SH-SY5Y (cell line): ENCODE results near the gene FOXC2.

Source experiments
- GATA2 ChIP-seq: IDR thresholded peaks from 2 replicates; pipeline ENCODE4 v1.6.1; 2011; ENCODE audit warnings: mild to moderate bottlenecking, low read depth, low read length
- GATA3 ChIP-seq: IDR thresholded peaks from 2 replicates; pipeline ENCODE4 v1.6.1; 2011; ENCODE audit warnings: low read depth, mild to moderate bottlenecking, low read length, moderate library complexity

DNA sequence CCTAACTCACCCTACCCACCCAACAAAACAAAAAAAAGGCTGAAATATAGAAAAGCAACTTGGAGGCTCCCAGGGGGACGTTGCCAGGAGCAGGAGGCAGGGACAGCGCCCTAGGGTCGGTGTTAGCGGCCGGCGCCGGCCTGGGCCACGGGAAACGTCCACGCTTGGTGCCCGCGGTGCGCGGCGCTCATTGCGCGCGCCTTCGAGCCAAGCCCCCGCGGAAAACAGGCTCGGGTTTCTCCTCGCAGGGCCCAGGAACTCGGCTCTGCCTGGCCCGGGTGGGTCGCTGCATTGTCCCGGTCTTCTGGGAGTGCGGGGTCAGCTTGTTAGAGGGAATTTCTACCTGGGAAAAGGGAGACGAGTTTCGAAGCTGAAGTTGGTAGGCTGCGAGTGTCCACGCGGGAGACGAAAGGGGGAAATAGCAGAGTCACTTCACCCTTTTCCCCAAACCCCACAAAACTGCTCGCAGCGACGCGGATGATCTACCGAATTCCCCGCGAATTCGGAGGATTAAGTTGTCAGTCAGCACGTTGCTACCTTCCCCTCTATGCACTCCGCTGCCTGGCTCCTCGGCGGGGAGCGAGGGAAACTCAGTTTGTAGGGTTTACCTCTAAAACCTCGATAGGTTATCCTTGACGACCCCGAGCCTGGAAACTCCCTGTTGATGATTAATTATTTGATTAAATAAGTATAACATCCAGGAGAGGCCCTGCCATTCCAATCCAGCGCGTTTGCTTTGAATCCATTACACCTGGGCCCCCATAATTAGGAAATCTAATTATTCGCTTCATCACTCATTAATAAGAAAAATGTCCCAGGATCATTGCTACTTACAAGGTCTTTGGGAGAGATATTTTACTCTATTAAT, 751 bp upstream of the FOXC2 start:
- no peak for TF ChIP-seq GATA3
- no peak for TF ChIP-seq GATA2
